HL-60 (cell line): ENCODE measurements around the gene DBR1.

Source experiments
- DNase-seq, 2 experiments: peaks; one replicate each; pipeline ENCODE4 v3.0.0-alpha.2; 2010 to 2020; ENCODE audit warnings: low read depth in 1 of 2, low spot score in 1 of 2
- H3K27ac ChIP-seq: fragments of 250-450 bp; sonication (Bioruptor Pico); replicated peaks from 2 replicates; pipeline ENCODE4 v1.5.1; 2020; ENCODE audit warnings: mild to moderate bottlenecking, moderate library complexity
- H3K27me3 ChIP-seq: fragments of 250-450 bp; sonication (Bioruptor Pico); 2 replicates; pipeline ENCODE4 v1.5.1; 2021; ENCODE audit warnings: mild to moderate bottlenecking, moderate library complexity; ENCODE audit not compliant: insufficient read depth, poor library complexity, severe bottlenecking
- H3K4me3 ChIP-seq: replicated peaks from 2 replicates; pipeline ENCODE4 v1.5.1; 2011; ENCODE audit warnings: mild to moderate bottlenecking, control low read depth, low read length; ENCODE audit not compliant: insufficient read depth
- GABPA ChIP-seq: IDR thresholded peaks from 2 replicates; pipeline ENCODE4 v1.6.1; 2012; ENCODE audit warnings: low read depth
- POLR2AphosphoS5 ChIP-seq: IDR thresholded peaks from 2 replicates; pipeline ENCODE4 v1.6.1; 2012; ENCODE audit warnings: low read depth
- SPI1 ChIP-seq: IDR thresholded peaks from 2 replicates; pipeline ENCODE4 v1.6.1; 2012; ENCODE audit warnings: low read depth, mild to moderate bottlenecking, borderline replicate concordance
- TF ChIP-seq, protein P1 (sequence below): IDR thresholded peaks from one replicate; pipeline ENCODE4 v1.5.1; 2011; ENCODE audit warnings: low read length, control low read depth, inconsistent platforms; ENCODE audit not compliant: insufficient read depth
- TF ChIP-seq, protein P2 (sequence below): IDR thresholded peaks from 2 replicates; pipeline ENCODE4 v1.6.1; 2012; ENCODE audit warnings: low read depth; ENCODE audit not compliant: insufficient replicate concordance

The DBR1 gene

DNA sequence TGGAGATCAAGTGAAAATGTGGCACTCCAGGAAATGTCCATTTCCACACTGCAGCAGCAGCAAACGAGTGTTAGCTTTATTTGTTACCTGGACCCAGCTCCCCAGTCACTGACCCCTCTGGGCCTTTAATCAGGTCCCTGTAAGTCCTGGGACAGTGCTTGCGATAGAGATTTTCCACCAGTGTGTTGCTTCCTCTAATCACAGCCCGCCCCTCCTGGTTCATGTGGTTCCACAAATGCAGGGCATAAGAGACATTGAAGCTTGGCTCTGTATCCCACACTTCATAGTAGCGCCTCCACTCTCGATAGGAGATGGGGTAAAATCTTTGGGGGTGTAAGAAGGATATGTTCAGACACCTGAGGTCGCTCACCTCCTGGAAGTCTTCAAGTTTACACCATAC lies 50.5 kb downstream of the DBR1 start:
- DNase-seq, result no peak
- TF ChIP-seq, protein P1, sequence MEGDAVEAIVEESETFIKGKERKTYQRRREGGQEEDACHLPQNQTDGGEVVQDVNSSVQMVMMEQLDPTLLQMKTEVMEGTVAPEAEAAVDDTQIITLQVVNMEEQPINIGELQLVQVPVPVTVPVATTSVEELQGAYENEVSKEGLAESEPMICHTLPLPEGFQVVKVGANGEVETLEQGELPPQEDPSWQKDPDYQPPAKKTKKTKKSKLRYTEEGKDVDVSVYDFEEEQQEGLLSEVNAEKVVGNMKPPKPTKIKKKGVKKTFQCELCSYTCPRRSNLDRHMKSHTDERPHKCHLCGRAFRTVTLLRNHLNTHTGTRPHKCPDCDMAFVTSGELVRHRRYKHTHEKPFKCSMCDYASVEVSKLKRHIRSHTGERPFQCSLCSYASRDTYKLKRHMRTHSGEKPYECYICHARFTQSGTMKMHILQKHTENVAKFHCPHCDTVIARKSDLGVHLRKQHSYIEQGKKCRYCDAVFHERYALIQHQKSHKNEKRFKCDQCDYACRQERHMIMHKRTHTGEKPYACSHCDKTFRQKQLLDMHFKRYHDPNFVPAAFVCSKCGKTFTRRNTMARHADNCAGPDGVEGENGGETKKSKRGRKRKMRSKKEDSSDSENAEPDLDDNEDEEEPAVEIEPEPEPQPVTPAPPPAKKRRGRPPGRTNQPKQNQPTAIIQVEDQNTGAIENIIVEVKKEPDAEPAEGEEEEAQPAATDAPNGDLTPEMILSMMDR, result no peak
- no peak for TF ChIP-seq SPI1
- TF ChIP-seq GABPA, result no peak
- TF ChIP-seq, protein P2, sequence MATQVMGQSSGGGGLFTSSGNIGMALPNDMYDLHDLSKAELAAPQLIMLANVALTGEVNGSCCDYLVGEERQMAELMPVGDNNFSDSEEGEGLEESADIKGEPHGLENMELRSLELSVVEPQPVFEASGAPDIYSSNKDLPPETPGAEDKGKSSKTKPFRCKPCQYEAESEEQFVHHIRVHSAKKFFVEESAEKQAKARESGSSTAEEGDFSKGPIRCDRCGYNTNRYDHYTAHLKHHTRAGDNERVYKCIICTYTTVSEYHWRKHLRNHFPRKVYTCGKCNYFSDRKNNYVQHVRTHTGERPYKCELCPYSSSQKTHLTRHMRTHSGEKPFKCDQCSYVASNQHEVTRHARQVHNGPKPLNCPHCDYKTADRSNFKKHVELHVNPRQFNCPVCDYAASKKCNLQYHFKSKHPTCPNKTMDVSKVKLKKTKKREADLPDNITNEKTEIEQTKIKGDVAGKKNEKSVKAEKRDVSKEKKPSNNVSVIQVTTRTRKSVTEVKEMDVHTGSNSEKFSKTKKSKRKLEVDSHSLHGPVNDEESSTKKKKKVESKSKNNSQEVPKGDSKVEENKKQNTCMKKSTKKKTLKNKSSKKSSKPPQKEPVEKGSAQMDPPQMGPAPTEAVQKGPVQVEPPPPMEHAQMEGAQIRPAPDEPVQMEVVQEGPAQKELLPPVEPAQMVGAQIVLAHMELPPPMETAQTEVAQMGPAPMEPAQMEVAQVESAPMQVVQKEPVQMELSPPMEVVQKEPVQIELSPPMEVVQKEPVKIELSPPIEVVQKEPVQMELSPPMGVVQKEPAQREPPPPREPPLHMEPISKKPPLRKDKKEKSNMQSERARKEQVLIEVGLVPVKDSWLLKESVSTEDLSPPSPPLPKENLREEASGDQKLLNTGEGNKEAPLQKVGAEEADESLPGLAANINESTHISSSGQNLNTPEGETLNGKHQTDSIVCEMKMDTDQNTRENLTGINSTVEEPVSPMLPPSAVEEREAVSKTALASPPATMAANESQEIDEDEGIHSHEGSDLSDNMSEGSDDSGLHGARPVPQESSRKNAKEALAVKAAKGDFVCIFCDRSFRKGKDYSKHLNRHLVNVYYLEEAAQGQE, result no peak
- TF ChIP-seq POLR2AphosphoS5, result no peak
- no peak overlapping the region for H3K4me3 ChIP-seq
- H3K27ac ChIP-seq, result no peak overlapping the region
- no peaks in the 10 kb centered on the region for H3K27me3 ChIP-seq

DNA sequence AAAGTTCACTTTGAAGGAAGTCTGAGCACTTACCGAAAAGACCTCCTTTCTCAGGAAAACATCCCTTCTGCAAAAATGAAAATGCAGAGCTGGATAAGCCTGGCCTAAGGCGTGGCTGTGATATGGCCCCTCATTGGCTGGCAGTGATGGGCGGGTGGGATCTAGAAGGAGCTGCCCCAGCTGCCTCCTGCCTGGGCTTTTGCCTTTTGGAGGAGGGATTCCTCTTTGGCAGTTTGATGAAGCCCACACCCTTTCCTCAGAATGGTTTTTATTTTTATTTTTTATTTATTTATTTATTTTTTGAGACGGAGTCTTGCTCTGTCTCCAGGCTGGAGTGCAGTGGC lies 55.3 kb downstream of the DBR1 start:
- Histone ChIP-seq H3K27ac (no peak overlapping the region), H3K4me3 (no peak overlapping the region), H3K27me3 (no peaks in the 10 kb centered on the region)
- DNase-seq, result no peak
- TF ChIP-seq, protein P1, result no peak
- no peak for TF ChIP-seq GABPA
- no peak for TF ChIP-seq POLR2AphosphoS5
- no peak for TF ChIP-seq SPI1
- TF ChIP-seq, protein P2, result no peak

GRCh38 chr3:138118612-138119422 lies 55.9 kb downstream of the DBR1 start:
- Histone ChIP-seq H3K27me3 (no peaks in the 10 kb centered on the region), H3K27ac (no peak overlapping the region), H3K4me3 (no peak overlapping the region)
- peak in 1 of 2 experiments; percentile 62 for DNase-seq
- TF ChIP-seq POLR2AphosphoS5 (no peak), SPI1 (peak; percentile 64), GABPA (no peak)
- TF ChIP-seq, protein P2, result no peak
- TF ChIP-seq, protein P1, result peak; percentile 84
